CD14-positive monocyte (primary cell): Measurements from ENCODE around the gene ATP5F1E. TPM values are rescaled to one million over a fixed set of nuclear protein-coding genes. Genes with fewer than 3 reads are reported as not detected.
A peak's percentile ranks its signal among the peaks of the same experiment; 100 is the strongest.

Experiments
- DNase-seq, 3 donors: peaks; one replicate each; pipeline ENCODE4 v3.0.0-alpha.2; 2011 to 2022
- H2AFZ ChIP-seq: 2 replicates; pipeline ENCODE4 v1.6.0; 2012; ENCODE audit warnings: mild to moderate bottlenecking, low read depth, low read length, inconsistent platforms; ENCODE audit not compliant: insufficient read depth, poor library complexity, severe bottlenecking
- H3K27ac ChIP-seq, 2 donors: 1 replicate in 1 of 2; 2 replicates in 1 of 2; pipeline ENCODE4 v1.5.1; 2012 to 2013; ENCODE audit warnings: low read length in 2 of 2, control low read depth in 1 of 2, inconsistent platforms in 1 of 2, low read depth in 1 of 2, mild to moderate bottlenecking in 1 of 2
- H3K27me3 ChIP-seq, 2 donors: one replicate each; pipeline versions ENCODE4 v1.6.0 to v1.6.1; 2011 to 2013; ENCODE audit warnings: low read length in 2 of 2; ENCODE audit not compliant: control insufficient read depth in 2 of 2, insufficient read depth in 2 of 2
- H3K36me3 ChIP-seq, 2 donors: replicated peaks in 1 of 2; 1 replicate in 1 of 2; 2 replicates in 1 of 2; pipeline versions ENCODE4 v1.5.1 to v1.6.1; 2012 to 2013; ENCODE audit warnings: low read length in 2 of 2, control low read depth in 1 of 2, inconsistent platforms in 1 of 2, mild to moderate bottlenecking in 1 of 2; ENCODE audit not compliant: insufficient read depth in 2 of 2, control insufficient read depth in 1 of 2
- H3K4me1 ChIP-seq, 2 donors: 1 replicate in 1 of 2; 2 replicates in 1 of 2; pipeline versions ENCODE4 v1.5.1 to v1.6.1; 2012 to 2013; ENCODE audit warnings: low read length in 2 of 2, control low read depth in 1 of 2, inconsistent platforms in 1 of 2, mild to moderate bottlenecking in 1 of 2, moderate library complexity in 1 of 2; ENCODE audit not compliant: insufficient read depth in 2 of 2, control insufficient read depth in 1 of 2
- H3K4me2 ChIP-seq: replicated peaks from 2 replicates; pipeline ENCODE3; 2012; ENCODE audit warnings: low read length, moderate library complexity, mild to moderate bottlenecking; ENCODE audit not compliant: poor library complexity, severe bottlenecking; ENCODE audit errors: extremely low read depth
- H3K4me3 ChIP-seq, 3 experiments: fragments of 200-600 bp in 1 of 3; sonication (generic) in 1 of 3; replicated peaks in 1 of 3; 1 replicate in 2 of 3; 2 replicates in 1 of 3; pipeline ENCODE4 v1.5.1; 2011 to 2013; ENCODE audit warnings: low read length in 3 of 3, mild to moderate bottlenecking in 3 of 3, control low read depth in 2 of 3, low read depth in 2 of 3, inconsistent platforms in 1 of 3, moderate library complexity in 1 of 3
- H3K79me2 ChIP-seq: 2 replicates; pipeline ENCODE4 v1.6.0; 2012; ENCODE audit warnings: mild to moderate bottlenecking, control low read depth, inconsistent platforms, low read length, moderate library complexity; ENCODE audit not compliant: insufficient read depth
- H3K9ac ChIP-seq: 2 replicates; pipeline ENCODE4 v1.6.0; 2017; ENCODE audit warnings: low read length, mild to moderate bottlenecking; ENCODE audit not compliant: insufficient read depth, poor library complexity, severe bottlenecking
- H3K9me3 ChIP-seq, 2 donors: replicated peaks in 1 of 2; 1 replicate in 1 of 2; 2 replicates in 1 of 2; pipeline versions ENCODE4 v1.5.1 to v1.6.1; 2012 to 2013; ENCODE audit warnings: low read length in 2 of 2, control low read depth in 1 of 2; ENCODE audit not compliant: control insufficient read depth in 1 of 2, insufficient read depth in 1 of 2
- H4K20me1 ChIP-seq: 2 replicates; pipeline ENCODE4 v1.6.0; 2012; ENCODE audit warnings: mild to moderate bottlenecking, low read length, control low read depth, moderate library complexity; ENCODE audit not compliant: insufficient read depth
- H3K27ac Mint-ChIP-seq, 7 donors: one replicate each; pipeline ENCODE4 v1.8.0; 2020; ENCODE audit warnings: mild to moderate bottlenecking in 7 of 7, mixed read lengths in 7 of 7, moderate library complexity in 6 of 7, inconsistent platforms in 2 of 7
- H3K27me3 Mint-ChIP-seq, 3 donors: one replicate each; pipeline ENCODE4 v1.8.0; 2021 to 2022; ENCODE audit warnings: low read depth in 3 of 3, mild to moderate bottlenecking in 3 of 3, mixed read lengths in 3 of 3, moderate library complexity in 3 of 3, inconsistent platforms in 1 of 3
- H3K36me3 Mint-ChIP-seq, 2 donors: one replicate each; pipeline ENCODE4 v1.8.0; 2020; ENCODE audit warnings: mixed read lengths in 2 of 2, inconsistent platforms in 1 of 2, mild to moderate bottlenecking in 1 of 2
- H3K4me1 Mint-ChIP-seq: one replicate; pipeline ENCODE4 v1.8.0; 2020; ENCODE audit warnings: mild to moderate bottlenecking, mixed read lengths
- H3K4me3 Mint-ChIP-seq, 2 donors: one replicate each; pipeline ENCODE4 v1.8.0; 2020; ENCODE audit warnings: mild to moderate bottlenecking in 2 of 2, mixed read lengths in 2 of 2, moderate library complexity in 1 of 2
- H3K9me3 Mint-ChIP-seq, 7 donors: one replicate each; pipeline ENCODE4 v1.8.0; 2020 to 2022; ENCODE audit warnings: mixed read lengths in 7 of 7, mild to moderate bottlenecking in 6 of 7, moderate library complexity in 6 of 7, inconsistent platforms in 2 of 7
- WGBS: methylation state at CpG from one replicate; pipeline ENCODE4 v1.1.5; 2013; ENCODE audit warnings: missing lambda C conversion rate; ENCODE audit not compliant: insufficient coverage; 5-methylcytosine and 5-hydroxymethylcytosine counted together
- intact Hi-C, 2 donors: fragments of 100-400 bp; cut with micrococcal nuclease; formaldehyde crosslinking; loops; one replicate each; pipeline versions ENCODE4 v1.15.0 to v1.15.1; 2023
- polyA plus RNA-seq, 3 donors: library from polyadenylated mRNA; depleted of rRNA in 1 of 3; unstranded in 2 of 3; stranded (reverse) in 1 of 3; fragments of 300-500 nt in 2 of 3; fragments of >200 nt in 1 of 3; fragmentation: Illumina TruSeq in 2 of 3; gene quantifications; 1 replicate in 2 of 3; 2 replicates in 1 of 3; pipeline ENCODE4 v1.2.3, GENCODE V29; 2012 to 2021
- TF ChIP-seq, protein P1 (sequence below): fragments of 200-600 bp; IDR thresholded peaks from one replicate; pipeline ENCODE4 v1.8.0; 2022; ENCODE audit warnings: antibody characterized with exemption, mild to moderate bottlenecking

ATP5F1E gene
- polyA plus RNA-seq, 3 donors = 39.0 to 105 (median 102) TPM

DNA sequence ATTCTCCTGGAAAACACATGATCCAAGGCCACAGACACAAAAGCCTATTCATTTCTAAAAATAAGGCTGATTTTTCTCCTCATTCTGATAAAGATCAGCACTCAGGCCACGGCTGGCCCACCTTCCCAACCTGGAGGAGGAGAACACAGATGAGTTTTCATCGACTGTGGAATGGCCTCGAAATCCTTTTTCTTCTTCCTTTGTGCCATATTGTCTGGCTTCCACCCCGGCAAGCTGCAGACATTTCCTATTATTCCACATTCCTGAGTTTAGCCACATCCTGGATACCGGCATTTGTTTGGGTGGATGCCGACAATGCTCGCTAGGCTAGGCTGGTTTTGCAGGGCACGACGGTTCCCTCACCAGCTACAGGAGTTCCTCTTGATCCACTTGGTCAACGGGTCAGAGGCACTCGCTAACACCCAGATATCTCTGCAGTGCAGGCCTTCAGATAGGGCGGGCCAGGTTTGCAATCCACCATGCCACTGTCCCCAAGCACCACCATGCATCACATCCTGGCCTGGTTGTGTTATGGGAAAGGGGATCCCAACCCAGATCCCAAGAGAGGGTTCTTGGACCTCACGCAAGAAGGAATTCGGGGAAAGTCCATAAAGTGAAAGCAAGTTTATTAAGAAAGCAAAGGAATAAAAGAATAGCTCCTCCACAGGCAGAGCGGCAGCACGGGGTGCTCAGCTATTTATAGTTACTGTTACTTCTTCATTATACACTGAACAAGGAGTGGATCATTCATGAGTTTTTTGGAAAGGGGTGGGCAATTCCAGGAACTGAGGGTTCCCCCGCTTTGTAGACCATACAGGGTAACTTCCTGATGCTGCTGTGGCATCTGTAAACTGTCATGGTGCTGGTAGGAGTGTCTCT lies 20.9 kb downstream of the ATP5F1E start:
- H3K9ac ChIP-seq = no peak overlapping the region
- no peaks in the 10 kb centered on the region for H3K9me3 ChIP-seq
- H3K9me3 Mint-ChIP-seq = no peaks in the 10 kb centered on the region
- intact Hi-C loops = no loop called here
- 82% methylated on average over 12 of the region's 17 CpGs for WGBS
- H3K27ac ChIP-seq = no peak overlapping the region
- peaks cover 6% of the 10 kb centered on the region for H4K20me1 ChIP-seq
- no peak overlapping the region for H3K4me3 ChIP-seq
- H3K4me1 Mint-ChIP-seq = peaks cover 27% of the 10 kb centered on the region
- H3K36me3 ChIP-seq = no peaks in the 10 kb centered on the region
- peak overlapping the region in 1 of 2 donors; percentile 39 for H3K4me3 Mint-ChIP-seq
- H3K4me1 ChIP-seq = peaks cover 28 to 31% of the 10 kb centered on the region in 2 donors
- H3K27ac Mint-ChIP-seq = peak overlapping the region in 2 of 7 donors; percentile 32 to 86
- H3K79me2 ChIP-seq = peaks cover 13% of the 10 kb centered on the region
- no peak overlapping the region for H2AFZ ChIP-seq
- H3K36me3 Mint-ChIP-seq = peaks cover 18 to 22% of the 10 kb centered on the region in 2 donors
- no peak for DNase-seq
- H3K27me3 ChIP-seq = no peaks in the 10 kb centered on the region
- TF ChIP-seq, protein P1, sequence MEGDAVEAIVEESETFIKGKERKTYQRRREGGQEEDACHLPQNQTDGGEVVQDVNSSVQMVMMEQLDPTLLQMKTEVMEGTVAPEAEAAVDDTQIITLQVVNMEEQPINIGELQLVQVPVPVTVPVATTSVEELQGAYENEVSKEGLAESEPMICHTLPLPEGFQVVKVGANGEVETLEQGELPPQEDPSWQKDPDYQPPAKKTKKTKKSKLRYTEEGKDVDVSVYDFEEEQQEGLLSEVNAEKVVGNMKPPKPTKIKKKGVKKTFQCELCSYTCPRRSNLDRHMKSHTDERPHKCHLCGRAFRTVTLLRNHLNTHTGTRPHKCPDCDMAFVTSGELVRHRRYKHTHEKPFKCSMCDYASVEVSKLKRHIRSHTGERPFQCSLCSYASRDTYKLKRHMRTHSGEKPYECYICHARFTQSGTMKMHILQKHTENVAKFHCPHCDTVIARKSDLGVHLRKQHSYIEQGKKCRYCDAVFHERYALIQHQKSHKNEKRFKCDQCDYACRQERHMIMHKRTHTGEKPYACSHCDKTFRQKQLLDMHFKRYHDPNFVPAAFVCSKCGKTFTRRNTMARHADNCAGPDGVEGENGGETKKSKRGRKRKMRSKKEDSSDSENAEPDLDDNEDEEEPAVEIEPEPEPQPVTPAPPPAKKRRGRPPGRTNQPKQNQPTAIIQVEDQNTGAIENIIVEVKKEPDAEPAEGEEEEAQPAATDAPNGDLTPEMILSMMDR = no peak
- peaks cover 8 to 21% (median 11%) of the 10 kb centered on the region in 3 donors for H3K27me3 Mint-ChIP-seq
- H3K4me2 ChIP-seq = peak overlapping the region; percentile 10

DNA sequence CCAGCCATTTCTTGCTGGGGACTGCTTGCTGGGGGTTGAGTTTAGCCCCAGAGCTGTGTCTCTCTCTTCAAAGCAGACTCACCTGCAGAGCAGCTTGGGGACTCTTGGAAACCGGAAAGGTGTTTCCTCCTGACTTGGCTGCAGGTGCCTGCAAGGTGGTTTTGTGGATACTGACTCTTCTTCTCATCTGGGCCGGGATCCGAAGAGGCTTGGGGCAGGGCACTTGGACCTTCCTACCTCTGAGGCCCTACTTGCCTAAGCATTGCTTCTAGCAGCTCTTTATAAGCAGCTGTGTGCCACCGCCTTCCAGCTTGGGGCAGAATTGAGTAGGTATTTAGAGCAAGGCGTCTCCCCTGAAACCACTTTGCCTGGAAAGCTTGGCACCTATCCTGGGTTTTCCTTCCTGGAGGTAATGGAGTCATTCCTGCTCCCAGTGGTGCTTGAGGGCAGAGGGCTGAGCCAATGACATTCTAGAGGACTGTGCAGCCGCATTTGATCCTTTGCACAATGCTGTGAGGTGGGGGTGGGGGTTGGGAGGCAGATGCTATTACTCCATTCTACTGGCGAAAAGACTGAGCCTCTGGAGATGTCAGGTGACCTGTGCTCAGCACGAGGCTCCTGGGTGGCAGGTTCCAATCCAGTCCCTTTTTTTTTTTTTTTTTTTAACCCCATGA lies 21.7 kb downstream of the ATP5F1E start:
- TF ChIP-seq, protein P1 = no peak
- H3K4me2 ChIP-seq = no peak overlapping the region
- H3K27ac ChIP-seq = peak overlapping the region in 1 of 2 donors; percentile 15
- H3K36me3 ChIP-seq = no peaks in the 10 kb centered on the region
- WGBS = 90% methylated on average over 3 of the region's 8 CpGs
- H3K27me3 ChIP-seq = no peaks in the 10 kb centered on the region
- no peak for DNase-seq
- H2AFZ ChIP-seq = no peak overlapping the region
- Mint-ChIP-seq H3K27ac (no peak overlapping the region), H3K4me3 (no peak overlapping the region), H3K4me1 (peaks cover 31% of the 10 kb centered on the region), H3K36me3 (peaks cover 18 to 22% of the 10 kb centered on the region in 2 donors), H3K27me3 (peaks cover 8 to 21% (median 11%) of the 10 kb centered on the region in 3 donors), H3K9me3 (no peaks in the 10 kb centered on the region)
- H3K9me3 ChIP-seq = no peaks in the 10 kb centered on the region
- H3K4me1 ChIP-seq = peaks cover 35 to 38% of the 10 kb centered on the region in 2 donors
- peaks cover 20% of the 10 kb centered on the region for H3K79me2 ChIP-seq
- no peak overlapping the region for H3K4me3 ChIP-seq
- peaks cover 10% of the 10 kb centered on the region for H4K20me1 ChIP-seq
- intact Hi-C loops = no loop called here
- H3K9ac ChIP-seq = no peak overlapping the region
